H1 (cell line): ENCODE measurements around the gene AAK1. TPM values are rescaled to one million over a fixed set of nuclear protein-coding genes. Genes with fewer than 3 reads are reported as not detected.

Experiments used
- CTCF ChIA-PET: fragments of 300-600 bp; sonication (Branson Sonifier 250); formaldehyde crosslinking; loops from one replicate; lab custom pipeline; 2021; ENCODE audit not compliant: partially characterized antibody; lab: Charles Lee
- POLR2A ChIA-PET: fragments of 300-600 bp; sonication (Branson Sonifier 250); formaldehyde crosslinking; loops from one replicate; lab custom pipeline; 2021; ENCODE audit warnings: inconsistent platforms; ENCODE audit not compliant: partially characterized antibody; lab: Charles Lee
- DNase-seq, 2 experiments: peaks; one replicate each; pipeline versions ENCODE4 v3.0.0 to v3.0.0-alpha.2; 2010 to 2022; ENCODE audit warnings: low spot score in 2 of 2, low read depth in 1 of 2, mixed read lengths in 1 of 2
- FAIRE-seq: peaks from 2 replicates; lab custom pipeline; 2011; peaks lifted over from hg19 to GRCh38; lab: Jason Lieb, UNC
- H2AFZ ChIP-seq: 2 replicates; pipeline ENCODE4 v1.8.1; 2012; ENCODE audit warnings: low read length, inconsistent platforms
- H2AK5ac ChIP-seq: 2 replicates; pipeline ENCODE4 v1.6.1; 2013; ENCODE audit warnings: low read depth, low read length
- H2BK120ac ChIP-seq: replicated peaks from 2 replicates; pipeline ENCODE3; 2013; ENCODE audit warnings: low read depth, low read length, inconsistent platforms
- H2BK12ac ChIP-seq: 2 replicates; pipeline ENCODE4 v1.6.1; 2013; ENCODE audit warnings: low read depth, low read length
- H2BK15ac ChIP-seq: 2 replicates; pipeline ENCODE4 v1.6.1; 2013; ENCODE audit warnings: low read length
- H2BK20ac ChIP-seq: 2 replicates; pipeline ENCODE4 v1.6.1; 2013; ENCODE audit warnings: low read length
- H2BK5ac ChIP-seq: 2 replicates; pipeline ENCODE4 v1.6.1; 2013; ENCODE audit warnings: low read depth, low read length
- H3K14ac ChIP-seq: 2 replicates; pipeline ENCODE4 v1.6.1; 2013; ENCODE audit warnings: inconsistent platforms; ENCODE audit not compliant: insufficient read length
- H3K18ac ChIP-seq: 2 replicates; pipeline ENCODE4 v1.6.1; 2013; ENCODE audit warnings: low read length; ENCODE audit errors: extremely low read depth
- H3K23ac ChIP-seq: 2 replicates; pipeline ENCODE4 v1.6.1; 2013; ENCODE audit warnings: inconsistent platforms; ENCODE audit not compliant: insufficient read length
- H3K23me2 ChIP-seq: 2 replicates; pipeline ENCODE4 v1.6.1; 2013; ENCODE audit warnings: low read depth, low read length
- H3K27ac ChIP-seq: 2 replicates; pipeline ENCODE4 v1.6.1; 2011; ENCODE audit warnings: low read depth, low read length, inconsistent platforms
- H3K27me3 ChIP-seq, 4 experiments: replicated peaks in 1 of 4; 1 replicate in 1 of 4; 2 replicates in 3 of 4; pipeline versions ENCODE4 v1.6.1 to v1.8.1; 2011 to 2013; ENCODE audit warnings: low read length in 3 of 4, mild to moderate bottlenecking in 3 of 4, inconsistent platforms in 2 of 4, mixed read lengths in 2 of 4, moderate library complexity in 1 of 4; ENCODE audit not compliant: control insufficient read depth in 3 of 4, insufficient read depth in 3 of 4; ENCODE audit errors: extremely low read depth in 1 of 4
- H3K36me3 ChIP-seq, 4 experiments: 2 replicates each; pipeline versions ENCODE4 v1.6.1 to v1.8.1; 2011 to 2013; ENCODE audit warnings: mild to moderate bottlenecking in 4 of 4, low read length in 3 of 4, moderate library complexity in 2 of 4, control low read depth in 1 of 4, inconsistent platforms in 1 of 4; ENCODE audit not compliant: insufficient read depth in 4 of 4, control insufficient read depth in 2 of 4
- H3K4ac ChIP-seq: replicated peaks from 2 replicates; pipeline ENCODE3; 2013; ENCODE audit warnings: low read length, low read depth, mixed read lengths, inconsistent platforms; ENCODE audit not compliant: insufficient read length
- H3K4me1 ChIP-seq, 4 experiments: replicated peaks in 1 of 4; 1 replicate in 1 of 4; 2 replicates in 3 of 4; pipeline versions ENCODE4 v1.6.1 to v1.8.1; 2011 to 2013; ENCODE audit warnings: low read length in 3 of 4, inconsistent platforms in 2 of 4, mixed read lengths in 1 of 4; ENCODE audit not compliant: insufficient read depth in 4 of 4, control insufficient read depth in 3 of 4
- H3K4me2 ChIP-seq, 2 experiments: 2 replicates each; pipeline versions ENCODE4 v1.6.1 to v1.8.1; 2011 to 2013; ENCODE audit warnings: low read depth in 2 of 2, low read length in 2 of 2, control low read depth in 1 of 2, inconsistent platforms in 1 of 2, mild to moderate bottlenecking in 1 of 2; ENCODE audit not compliant: insufficient read depth in 1 of 2
- H3K4me3 ChIP-seq, 4 experiments: fragments of 200-600, 300-600 bp in 1 of 4; sonication (generic), shearing (Covaris generic), sonication (Bioruptor Twin) in 1 of 4; 2 replicates each; pipeline versions ENCODE4 v1.5.1 to v1.8.1; 2011 to 2016; ENCODE audit warnings: low read length in 4 of 4, low read depth in 3 of 4, control low read depth in 2 of 4, inconsistent platforms in 2 of 4, mild to moderate bottlenecking in 2 of 4, mixed read lengths in 1 of 4, moderate library complexity in 1 of 4; ENCODE audit not compliant: insufficient read depth in 2 of 4; ENCODE audit errors: extremely low read depth in 1 of 4
- H3K56ac ChIP-seq: replicated peaks from 2 replicates; pipeline ENCODE3; 2013; ENCODE audit warnings: low read depth, mild to moderate bottlenecking, mixed read lengths, low read length, inconsistent platforms; ENCODE audit not compliant: insufficient read length
- H3K79me1 ChIP-seq: 2 replicates; pipeline ENCODE4 v1.6.1; 2013; ENCODE audit warnings: low read depth, low read length, control low read depth
- H3K79me2 ChIP-seq, 2 experiments: 2 replicates each; pipeline versions ENCODE4 v1.6.1 to v1.8.1; 2012 to 2013; ENCODE audit warnings: low read length in 2 of 2, mild to moderate bottlenecking in 2 of 2, inconsistent platforms in 1 of 2; ENCODE audit not compliant: insufficient read depth in 2 of 2, control insufficient read depth in 1 of 2
- H3K9ac ChIP-seq, 4 experiments: replicated peaks in 1 of 4; 1 replicate in 1 of 4; 2 replicates in 3 of 4; pipeline versions ENCODE4 v1.6.1 to v1.8.1; 2011 to 2013; ENCODE audit warnings: low read depth in 3 of 4, low read length in 3 of 4, control low read depth in 2 of 4, mild to moderate bottlenecking in 2 of 4, moderate library complexity in 2 of 4, inconsistent platforms in 1 of 4; ENCODE audit errors: extremely low read depth in 1 of 4
- H3K9me3 ChIP-seq, 2 experiments: 2 replicates each; pipeline versions ENCODE4 v1.6.1 to v1.8.1; 2012 to 2013; ENCODE audit warnings: mild to moderate bottlenecking in 2 of 2, moderate library complexity in 2 of 2, control low read depth in 1 of 2, inconsistent platforms in 1 of 2, low read depth in 1 of 2, low read length in 1 of 2, mixed read lengths in 1 of 2; ENCODE audit not compliant: insufficient read depth in 2 of 2
- H4K20me1 ChIP-seq, 2 experiments: replicated peaks in 1 of 2; 2 replicates each; pipeline versions ENCODE3 to v1.8.1; 2011 to 2013; ENCODE audit warnings: inconsistent platforms in 2 of 2, low read length in 2 of 2, mild to moderate bottlenecking in 1 of 2; ENCODE audit not compliant: insufficient read depth in 2 of 2, control insufficient read depth in 1 of 2
- H4K5ac ChIP-seq: 2 replicates; pipeline ENCODE4 v1.6.1; 2013; ENCODE audit warnings: low read length, low read depth, mixed read lengths, inconsistent platforms; ENCODE audit not compliant: insufficient read length
- H4K8ac ChIP-seq: 2 replicates; pipeline ENCODE4 v1.8.0; 2013; ENCODE audit warnings: mild to moderate bottlenecking, moderate library complexity, low read length, inconsistent platforms; ENCODE audit not compliant: insufficient read depth; ENCODE audit errors: extremely low read depth
- H4K91ac ChIP-seq: replicated peaks from 2 replicates; pipeline ENCODE3; 2013; ENCODE audit warnings: low read length, mixed read lengths, inconsistent platforms; ENCODE audit not compliant: insufficient read length
- JUND ChIP-seq: IDR thresholded peaks from 2 replicates; pipeline ENCODE4 v1.6.1; 2011; ENCODE audit warnings: mild to moderate bottlenecking, improper control_type of control experiment, low read length
- RAD21 ChIP-seq, 2 experiments: IDR thresholded peaks in 1 of 2; conservative IDR thresholded peaks in 1 of 2; 2 replicates each; pipeline ENCODE4 v1.6.1; 2011; ENCODE audit warnings: low read depth in 2 of 2, low read length in 2 of 2, improper control_type of control experiment in 1 of 2, inconsistent platforms in 1 of 2, mild to moderate bottlenecking in 1 of 2, moderate library complexity in 1 of 2
- WGBS, 2 experiments: shearing (Covaris generic) in 1 of 2; methylation state at CpG; one replicate each; pipeline versions ENCODE4 v1.1.6 to v1.1.7; 2013 to 2015; ENCODE audit warnings: low lambda C conversion rate in 2 of 2, mixed read lengths in 2 of 2, inconsistent platforms in 1 of 2, low coverage in 1 of 2, missing lambda C conversion rate in 1 of 2; ENCODE audit not compliant: insufficient replicate concordance in 2 of 2, insufficient coverage in 1 of 2, insufficient read length in 1 of 2; ENCODE audit errors: extremely low coverage in 1 of 2, missing lambda C conversion rate in 1 of 2; 5-methylcytosine and 5-hydroxymethylcytosine counted together
- polyA plus RNA-seq, 7 experiments: library from polyadenylated mRNA; depleted of rRNA in 3 of 7; stranded (reverse) in 5 of 7; unstranded in 2 of 7; fragments of >200 nt in 5 of 7; fragments of 200-250 nt in 2 of 7; gene quantifications; 1 replicate in 5 of 7; 2 replicates in 1 of 7; 4 replicates in 1 of 7; pipeline versions ENCODE4 v1.2.1 to v1.2.3, GENCODE V29; 2011 to 2013; ENCODE audit warnings: missing spikeins in 2 of 7, mixed read lengths in 2 of 7
- total RNA-seq: library from RNA; stranded (reverse); fragmentation: NEBNext Ultra II Directional; extraction: Animal tissue kit (Norgen Biotek cat#: 25700); gene quantifications from 2 replicates; pipeline ENCODE4 v1.2.1, GENCODE V29; 2021

AAK1 gene
- total and polyA plus RNA-seq, 2 of the 8 experiments (the other 6 are each of a cell fraction or from before 2014, with no cell fraction given): 10.0 to 40.5 TPM

GRCh38 chr2:69493268-69493667 lies 150.3 kb downstream of the AAK1 start:
- Histone ChIP-seq H3K36me3 (no peaks in the 10 kb centered on the region), H2BK15ac (no peak overlapping the region), H2BK5ac (no peak overlapping the region), H3K79me1 (no peaks in the 10 kb centered on the region), H3K27ac (no peak overlapping the region), H3K14ac (no peak overlapping the region), H3K18ac (no peak overlapping the region), H3K56ac (no peak overlapping the region), H3K79me2 (no peaks in the 10 kb centered on the region), H3K9ac (no peak overlapping the region), H3K4me2 (no peak overlapping the region), H3K4me1 (no peaks in the 10 kb centered on the region), H3K27me3 (no peaks in the 10 kb centered on the region), H2AFZ (no peak overlapping the region), H3K4me3 (no peak overlapping the region), H3K23me2 (no peaks in the 10 kb centered on the region; the same call in 1 of the 2 replicates), H3K23ac (no peak overlapping the region), H3K9me3 (no peaks in the 10 kb centered on the region), H4K20me1 (no peaks in the 10 kb centered on the region), H3K4ac (no peak overlapping the region), H4K91ac (no peak overlapping the region), H2BK120ac (no peak overlapping the region), H4K5ac (no peak overlapping the region), H2AK5ac (no peak overlapping the region), H2BK20ac (no peak overlapping the region), H2BK12ac (no peak overlapping the region)
- FAIRE-seq: no peak
- CTCF ChIA-PET: interaction anchor here (1.9 kb wide), 1 partner anchor 72 kb away, joined by 7 read pairs; no protein-coding TSS in a partner anchor
- POLR2A ChIA-PET: interaction anchor here (1.4 kb wide), 1 partner anchor 18 kb away, joined by 4 read pairs; no protein-coding TSS in a partner anchor
- no peak for TF ChIP-seq JUND
- peak; percentile 41 to 57 for TF ChIP-seq RAD21 (IDR thresholded peaks at IDR 0.05 in 1 of 2, conservative IDR thresholded peaks at IDR 0.05 in 1 of 2; ENCODE audit: low read depth in 2 of 2, low read length in 2 of 2)
- TF ChIP-seq, all 59 proteins: peak for 1
- H4K8ac ChIP-seq: no peak overlapping the region
- DNase-seq: no peak
- WGBS, 2 experiments: 93% methylated on average over 6 of the region's 6 CpGs; no CpG with 5 or more reads in 1 of the 2 experiments
